NAMALWA (cell line): Measurements from ENCODE around the gene REST.
A peak's percentile ranks its signal among the peaks of the same experiment; 100 is the strongest.
"Not testable (repeated sequence)": the region's sequence is repeated elsewhere in the genome, so short reads cannot be mapped to it uniquely, and the experiment has no call there.

Source experiments
- DNase-seq: peaks from one replicate; pipeline ENCODE4 v3.0.0-alpha.2; 2015; ENCODE audit warnings: low spot score

REST gene, protein sequence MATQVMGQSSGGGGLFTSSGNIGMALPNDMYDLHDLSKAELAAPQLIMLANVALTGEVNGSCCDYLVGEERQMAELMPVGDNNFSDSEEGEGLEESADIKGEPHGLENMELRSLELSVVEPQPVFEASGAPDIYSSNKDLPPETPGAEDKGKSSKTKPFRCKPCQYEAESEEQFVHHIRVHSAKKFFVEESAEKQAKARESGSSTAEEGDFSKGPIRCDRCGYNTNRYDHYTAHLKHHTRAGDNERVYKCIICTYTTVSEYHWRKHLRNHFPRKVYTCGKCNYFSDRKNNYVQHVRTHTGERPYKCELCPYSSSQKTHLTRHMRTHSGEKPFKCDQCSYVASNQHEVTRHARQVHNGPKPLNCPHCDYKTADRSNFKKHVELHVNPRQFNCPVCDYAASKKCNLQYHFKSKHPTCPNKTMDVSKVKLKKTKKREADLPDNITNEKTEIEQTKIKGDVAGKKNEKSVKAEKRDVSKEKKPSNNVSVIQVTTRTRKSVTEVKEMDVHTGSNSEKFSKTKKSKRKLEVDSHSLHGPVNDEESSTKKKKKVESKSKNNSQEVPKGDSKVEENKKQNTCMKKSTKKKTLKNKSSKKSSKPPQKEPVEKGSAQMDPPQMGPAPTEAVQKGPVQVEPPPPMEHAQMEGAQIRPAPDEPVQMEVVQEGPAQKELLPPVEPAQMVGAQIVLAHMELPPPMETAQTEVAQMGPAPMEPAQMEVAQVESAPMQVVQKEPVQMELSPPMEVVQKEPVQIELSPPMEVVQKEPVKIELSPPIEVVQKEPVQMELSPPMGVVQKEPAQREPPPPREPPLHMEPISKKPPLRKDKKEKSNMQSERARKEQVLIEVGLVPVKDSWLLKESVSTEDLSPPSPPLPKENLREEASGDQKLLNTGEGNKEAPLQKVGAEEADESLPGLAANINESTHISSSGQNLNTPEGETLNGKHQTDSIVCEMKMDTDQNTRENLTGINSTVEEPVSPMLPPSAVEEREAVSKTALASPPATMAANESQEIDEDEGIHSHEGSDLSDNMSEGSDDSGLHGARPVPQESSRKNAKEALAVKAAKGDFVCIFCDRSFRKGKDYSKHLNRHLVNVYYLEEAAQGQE

DNA sequence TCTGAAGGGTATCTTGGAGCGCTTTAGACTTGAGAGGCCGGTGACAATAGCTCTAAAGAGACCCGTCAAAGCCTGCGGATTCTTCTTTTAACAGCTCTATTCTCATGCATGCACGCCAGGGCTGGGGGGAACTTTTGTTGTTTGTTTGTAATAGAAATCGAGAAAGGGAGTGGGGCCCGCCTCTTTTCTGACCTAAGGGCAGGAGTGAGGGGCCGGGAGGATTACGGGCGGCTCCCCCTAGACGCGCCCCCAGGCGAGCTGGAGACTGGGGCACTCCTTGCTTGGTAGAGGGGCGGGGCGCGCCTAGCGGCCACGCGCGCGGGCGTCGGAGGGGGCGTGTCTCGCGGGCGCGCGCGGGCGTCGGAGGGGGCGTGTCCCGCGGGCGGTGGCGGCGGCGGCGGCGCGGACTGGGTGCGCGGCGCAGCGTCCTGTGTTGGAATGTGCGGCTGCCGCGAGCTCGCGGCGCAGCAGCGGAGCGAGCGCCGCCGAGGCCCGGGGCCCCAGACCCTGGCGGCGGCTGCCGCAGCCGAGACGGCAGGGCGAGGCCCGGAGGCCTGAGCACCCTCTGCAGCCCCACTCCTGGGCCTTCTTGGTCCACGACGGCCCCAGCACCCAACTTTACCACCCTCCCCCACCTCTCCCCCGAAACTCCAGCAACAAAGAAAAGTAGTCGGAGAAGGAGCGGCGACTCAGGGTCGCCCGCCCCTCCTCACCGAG is at the start of gene REST:
TSS of gene REST (plus strand) at position 412 of the 717 bp plus-strand sequence. CDS start 2,739 bp downstream, outside the sequence.
- DNase-seq: peak; percentile 82

DNA sequence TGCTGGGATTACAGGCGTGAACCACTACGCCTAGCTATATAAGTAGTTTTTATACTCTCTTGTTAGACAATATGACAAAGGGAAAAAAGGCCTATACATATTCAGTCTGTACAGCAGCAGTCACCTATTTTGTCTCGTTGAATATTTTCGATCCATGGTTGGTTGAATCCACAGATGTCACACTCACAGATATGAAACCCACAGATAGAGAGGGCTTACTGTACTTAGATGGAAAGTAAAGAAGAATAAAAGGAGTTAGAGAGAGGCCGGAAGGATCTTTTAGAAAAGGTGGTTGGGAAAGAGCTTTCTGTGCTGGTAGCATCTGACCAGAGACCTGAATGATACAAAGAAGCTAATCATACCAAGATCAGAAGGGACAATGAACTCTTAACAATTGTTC is 47.9 kb upstream of the REST start:
- DNase-seq: no peak

DNA sequence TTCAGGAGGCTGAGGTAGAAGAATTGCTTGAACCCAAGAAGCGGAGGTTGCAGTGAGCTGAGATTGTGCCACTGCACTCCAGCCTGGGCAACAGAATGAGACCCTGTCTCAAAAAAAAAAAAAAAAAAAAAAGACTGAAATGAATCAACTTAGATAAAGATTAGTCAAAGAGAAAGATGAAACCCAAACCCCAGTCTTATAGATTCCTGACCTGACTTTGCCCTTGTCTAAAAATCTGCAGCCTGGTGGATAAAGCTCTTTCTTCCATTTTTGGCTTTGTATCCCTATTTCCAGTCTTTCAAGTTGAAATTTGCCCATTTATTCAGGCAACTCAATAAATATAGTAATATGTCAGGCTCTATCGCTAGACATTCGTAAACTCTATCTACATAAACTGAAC is 46.9 kb upstream of the REST start:
- no peak for DNase-seq

DNA sequence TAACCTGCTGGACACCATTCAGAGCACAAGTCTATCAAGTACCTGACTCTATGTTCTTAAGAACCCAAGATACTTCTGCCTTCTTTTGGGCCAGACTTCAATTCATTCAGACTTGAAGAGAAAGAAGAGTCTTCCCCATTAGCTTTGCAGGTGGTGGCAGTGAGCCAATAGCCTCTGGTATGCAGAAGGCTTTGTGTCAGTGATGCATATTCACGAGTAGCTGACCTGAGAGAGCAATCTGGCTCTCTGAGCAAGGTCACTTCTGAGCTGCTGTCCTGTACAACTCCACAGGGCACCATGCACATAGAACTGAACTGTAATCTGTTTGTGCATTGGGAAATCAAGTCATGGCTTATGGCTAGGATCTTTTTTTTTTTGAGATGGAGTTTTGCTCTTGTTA is 46.3 kb upstream of the REST start:
- DNase-seq: peak; percentile 15

DNA sequence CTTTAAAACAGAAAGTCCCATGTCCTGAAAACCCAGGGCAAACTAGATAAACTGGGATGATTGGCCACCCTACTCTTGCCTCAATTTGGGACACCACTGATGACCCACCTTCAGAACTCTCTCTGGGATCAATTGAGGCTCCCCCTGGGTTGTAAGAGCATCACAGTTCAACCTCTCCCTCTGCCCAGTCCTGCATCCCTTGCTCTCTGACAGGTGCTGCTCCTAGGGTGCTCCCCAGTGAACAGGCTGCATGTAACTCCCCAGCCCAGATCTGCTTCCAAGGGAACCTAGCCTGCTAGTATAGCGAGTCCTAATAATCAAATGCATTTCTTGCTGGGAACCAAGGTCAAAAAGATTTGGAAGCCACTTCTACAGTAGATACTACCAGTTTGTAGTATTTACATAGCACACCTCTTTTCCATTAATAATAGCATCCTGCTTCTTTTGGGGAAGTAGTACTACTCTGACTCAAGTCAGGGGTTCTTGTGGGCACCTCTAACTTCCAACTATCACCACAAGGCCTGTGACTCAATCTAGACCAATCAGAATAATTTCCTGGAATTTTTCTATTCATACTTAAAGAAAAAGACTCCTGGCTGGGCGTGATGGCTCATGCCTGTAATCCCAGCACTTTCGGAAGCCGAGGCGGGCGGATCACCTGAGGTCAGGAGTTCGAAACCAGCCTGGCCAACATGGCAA is 44.1 kb upstream of the REST start:
- DNase-seq: no peak

DNA sequence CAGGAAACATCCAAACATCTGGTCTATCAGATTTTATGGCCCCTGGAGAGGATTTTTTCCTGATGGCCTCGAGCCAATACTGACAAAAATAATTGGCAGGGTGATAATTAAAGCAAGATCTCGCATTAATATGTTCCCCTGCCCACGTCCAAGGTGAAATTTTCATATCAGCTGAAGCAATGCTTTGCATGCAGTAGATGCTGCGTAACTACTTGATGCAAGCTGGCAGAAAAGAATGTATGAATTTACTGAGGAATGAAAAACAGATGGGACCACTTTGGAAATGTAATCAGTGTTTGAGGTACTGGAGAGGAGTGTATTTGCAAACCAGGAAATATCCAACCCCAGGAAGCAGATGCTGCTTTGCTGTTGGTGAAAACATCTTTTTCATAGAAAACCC is 36.8 kb upstream of the REST start:
- DNase-seq: no peak

DNA sequence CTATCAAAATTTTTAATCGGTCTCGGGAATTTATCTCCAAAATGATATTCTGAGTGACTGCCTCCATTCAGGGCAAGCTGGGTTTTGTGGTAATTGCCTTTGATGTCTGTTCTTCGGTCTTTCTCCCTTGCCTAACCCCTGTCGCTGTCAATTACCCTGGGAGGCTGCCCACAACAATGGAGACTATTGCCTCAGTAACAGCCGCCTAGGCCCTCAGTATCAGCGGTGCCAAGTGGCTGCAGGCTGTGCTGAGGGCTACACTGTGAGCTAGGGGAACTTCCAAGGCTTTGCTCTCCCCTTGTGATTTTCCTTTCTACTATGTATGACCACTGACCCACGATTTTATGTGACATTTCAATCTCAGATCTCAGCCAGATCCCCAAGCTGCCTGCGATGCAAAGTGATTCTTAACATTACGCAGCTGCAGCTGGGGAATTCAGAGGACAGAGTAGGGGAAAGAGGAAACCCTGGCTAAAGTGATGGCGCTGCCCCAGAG is 36.3 kb upstream of the REST start:
- DNase-seq: no peak

DNA sequence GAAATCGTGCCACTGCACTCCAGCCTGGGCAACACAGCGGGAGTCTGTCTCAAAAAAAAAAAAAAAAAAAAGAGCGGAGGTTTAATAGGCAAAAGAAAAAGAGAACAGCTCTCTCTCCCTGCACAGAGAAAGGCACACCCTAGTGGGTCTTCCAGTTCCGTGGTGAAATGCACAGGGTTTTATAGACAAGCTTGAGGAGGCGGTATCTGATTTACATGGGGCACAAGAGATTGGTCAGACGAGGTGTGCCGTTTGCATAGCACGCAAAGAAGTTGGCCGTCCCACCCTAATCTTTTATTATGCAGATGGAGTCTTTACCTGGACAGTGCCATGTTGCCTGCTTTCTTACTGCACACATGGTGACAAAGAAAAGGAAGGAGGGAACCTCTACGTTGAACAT is 33.5 kb upstream of the REST start:
- DNase-seq: no peak

DNA sequence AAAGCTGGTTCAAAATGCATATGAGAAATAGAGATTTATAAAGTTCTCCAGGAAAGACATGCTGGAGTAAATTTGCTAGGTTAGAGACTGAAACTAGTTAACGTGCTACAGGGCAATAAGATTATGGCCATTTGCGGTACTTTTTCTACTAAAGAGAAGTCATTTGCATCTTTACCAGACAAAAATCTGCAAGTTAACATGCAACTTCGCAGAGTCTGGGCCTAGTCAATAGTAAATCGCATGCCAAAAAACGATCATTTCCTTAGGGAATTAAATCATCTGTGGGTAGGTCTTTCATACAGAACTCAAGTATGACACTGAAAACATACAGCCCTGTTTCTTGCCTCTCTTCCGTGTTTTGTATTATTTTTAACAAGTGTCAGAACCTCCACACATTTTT is 32.8 kb upstream of the REST start:
- no peak for DNase-seq

DNA sequence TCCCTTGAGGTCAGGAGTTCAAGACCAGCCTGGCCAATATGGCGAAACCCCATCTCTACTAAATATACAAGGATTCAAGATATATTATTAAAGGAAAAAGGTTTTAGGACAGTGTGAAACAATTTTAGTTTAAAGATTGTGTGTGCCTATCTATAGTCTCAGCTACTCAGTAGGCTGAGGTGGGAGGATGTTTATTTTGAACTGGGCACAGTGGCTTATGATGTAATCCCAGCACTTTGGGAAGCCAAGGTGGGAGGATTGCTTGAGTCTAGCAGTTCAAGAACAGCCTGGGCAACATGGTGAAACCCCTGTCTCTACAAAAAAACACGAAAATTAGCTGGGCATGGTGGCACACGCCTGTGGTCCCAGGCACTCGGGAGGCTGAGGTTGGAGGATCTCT is 31.4 kb upstream of the REST start:
- no peak for DNase-seq

DNA sequence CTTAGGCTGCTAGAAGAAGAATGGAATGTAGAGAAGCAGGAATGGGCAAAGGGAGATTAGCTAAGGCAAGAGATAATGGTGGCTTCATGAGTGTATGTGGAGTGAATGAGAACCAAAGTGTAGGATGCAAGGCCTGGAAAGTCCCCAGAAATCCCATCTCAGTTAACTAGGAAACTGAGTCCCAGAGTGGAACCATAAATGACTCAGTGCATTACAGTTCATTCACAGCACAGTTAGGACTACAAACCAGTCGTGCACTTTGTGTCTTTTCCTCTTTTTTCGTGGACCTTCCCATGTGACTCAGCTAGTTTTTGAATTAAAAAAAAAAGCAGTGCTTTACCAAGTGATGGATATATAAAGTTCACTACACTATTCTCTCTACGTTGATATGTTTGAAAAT is 27.7 kb upstream of the REST start:
- DNase-seq: no peak

DNA sequence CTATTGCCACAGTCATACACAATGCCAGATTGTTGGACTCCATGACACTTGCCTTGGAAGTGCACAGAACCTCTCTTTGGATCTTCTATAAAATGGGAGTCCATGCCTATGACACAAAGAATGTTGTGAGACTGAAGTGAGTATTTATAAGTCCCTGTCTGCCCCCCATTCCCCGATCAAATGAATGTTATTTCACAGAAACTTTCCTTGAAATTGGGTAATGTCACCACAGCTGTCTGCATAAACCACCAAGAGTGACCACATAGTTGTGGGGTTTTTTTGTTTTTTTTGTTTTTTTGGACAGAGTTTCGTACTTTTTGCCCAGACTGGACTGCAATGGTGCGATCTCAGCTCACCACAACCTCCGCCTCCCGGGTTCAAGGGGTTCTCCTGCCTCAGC is 27.1 kb upstream of the REST start:
- no peak for DNase-seq

DNA sequence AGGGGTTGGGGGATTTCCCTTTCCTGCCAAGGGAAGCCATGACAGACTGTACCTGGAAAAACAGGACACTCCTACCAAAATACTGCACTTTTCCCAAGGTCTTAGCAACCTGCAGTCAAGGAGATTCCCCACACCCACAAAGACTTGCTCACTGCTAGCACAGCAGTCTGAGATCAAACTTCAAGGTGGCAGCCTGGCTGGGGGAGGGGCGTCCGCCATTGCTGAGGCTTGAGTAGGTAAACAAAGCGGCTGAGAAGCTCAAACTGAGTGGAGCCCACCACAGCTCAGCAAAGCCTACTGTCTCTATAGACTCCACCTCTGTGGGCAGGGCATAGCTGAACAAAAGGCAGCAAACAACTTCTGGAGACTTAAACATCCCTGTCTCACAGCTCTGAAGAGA is 23.2 kb upstream of the REST start:
- not testable (repeated sequence) for DNase-seq

DNA sequence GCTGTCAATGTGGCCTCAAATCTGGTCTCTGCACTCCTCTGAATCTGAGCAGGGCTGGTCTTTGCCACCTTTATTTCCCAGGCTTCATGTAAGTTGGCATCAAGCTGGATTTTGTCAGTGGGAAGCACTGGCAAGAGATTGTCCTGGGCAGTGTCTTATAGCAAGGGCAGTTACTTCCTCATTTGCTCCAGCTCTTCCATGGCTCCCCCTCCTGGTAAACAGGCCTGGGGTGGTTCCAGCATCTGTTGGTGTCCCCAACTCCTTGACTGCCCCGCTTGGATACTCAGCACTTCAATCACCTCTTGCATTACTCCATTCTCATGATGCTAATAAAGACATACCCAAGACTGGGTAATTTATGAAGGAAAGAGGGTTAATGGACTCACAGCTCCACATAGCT is 15.0 kb upstream of the REST start:
- DNase-seq: no peak

DNA sequence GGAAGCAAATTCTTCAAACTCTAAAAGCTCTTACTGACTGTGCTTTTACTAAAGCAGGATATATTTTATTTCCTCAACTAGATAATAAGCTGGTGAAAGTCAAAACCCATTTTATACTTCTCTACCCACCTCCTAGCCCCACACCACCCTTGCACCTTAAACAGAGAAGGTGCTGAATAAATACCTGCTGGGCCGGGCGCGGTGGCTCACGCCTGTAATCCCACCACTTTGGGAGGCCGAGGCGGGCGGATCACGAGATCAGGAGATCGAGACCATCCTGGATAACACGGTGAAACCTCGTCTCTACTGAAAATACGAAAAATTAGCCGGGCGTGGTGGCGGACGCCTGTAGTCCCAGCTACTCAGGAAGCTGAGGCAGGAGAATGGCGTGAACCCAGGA is 9.9 kb upstream of the REST start:
- DNase-seq: not testable (repeated sequence)

DNA sequence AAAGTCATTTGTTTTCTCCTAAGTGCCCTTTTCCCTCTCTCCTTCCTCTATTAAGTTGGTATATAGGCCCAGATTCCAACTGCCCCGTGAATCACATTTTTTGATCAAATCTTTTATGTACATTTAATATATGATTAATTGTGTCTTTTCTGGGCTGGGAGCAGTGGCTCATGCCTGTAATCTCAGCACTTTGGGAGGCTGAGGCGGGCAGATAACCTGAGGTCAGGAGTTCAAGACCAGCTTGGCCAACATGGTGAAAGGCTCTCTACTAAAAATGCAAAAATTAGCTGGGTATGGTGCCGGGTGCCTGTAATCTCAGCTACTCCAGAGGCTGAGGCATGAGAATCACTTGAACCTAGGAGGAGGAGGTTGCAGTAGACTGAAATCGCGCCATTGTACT is 7.5 kb upstream of the REST start:
- not testable (repeated sequence) for DNase-seq

DNA sequence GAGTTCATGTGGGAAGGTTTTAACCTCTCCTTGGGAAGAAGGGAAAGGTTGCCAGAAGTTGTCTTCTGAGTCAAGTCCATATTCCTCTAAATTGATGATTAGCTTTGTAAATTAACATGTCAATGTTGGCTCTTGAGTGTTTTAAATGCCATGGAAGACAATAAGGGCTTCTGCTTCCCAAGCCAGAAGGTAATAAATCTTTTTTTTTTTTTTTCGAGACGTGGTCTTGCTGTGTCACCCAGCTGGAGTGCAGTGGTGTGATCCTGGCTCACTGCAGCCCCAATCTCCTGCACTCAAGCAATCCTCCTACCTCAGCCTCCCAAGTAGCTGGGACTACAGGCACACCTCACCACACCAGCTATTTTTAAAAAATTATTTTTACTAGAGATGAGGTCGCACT is 5.0 kb upstream of the REST start:
- no peak for DNase-seq

DNA sequence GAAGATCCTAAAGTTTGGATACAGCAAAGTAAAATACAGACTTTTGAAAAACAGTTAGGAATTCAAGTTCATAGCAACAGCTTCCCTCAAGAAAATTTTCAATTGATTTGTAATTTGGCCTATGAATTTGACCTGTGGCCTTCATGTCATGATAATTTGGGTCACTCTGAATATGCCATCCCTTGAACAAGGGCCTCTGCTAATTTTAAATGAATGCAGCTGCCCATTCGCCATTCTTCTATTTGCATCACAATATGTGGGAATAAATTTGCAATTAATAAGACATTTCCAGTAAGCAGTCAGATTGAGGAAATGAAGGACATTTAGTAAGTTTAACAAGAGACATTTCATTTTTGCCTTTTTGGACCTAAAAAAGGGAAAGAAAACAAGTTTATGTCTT is 1.9 kb upstream of the REST start:
- no peak for DNase-seq

DNA sequence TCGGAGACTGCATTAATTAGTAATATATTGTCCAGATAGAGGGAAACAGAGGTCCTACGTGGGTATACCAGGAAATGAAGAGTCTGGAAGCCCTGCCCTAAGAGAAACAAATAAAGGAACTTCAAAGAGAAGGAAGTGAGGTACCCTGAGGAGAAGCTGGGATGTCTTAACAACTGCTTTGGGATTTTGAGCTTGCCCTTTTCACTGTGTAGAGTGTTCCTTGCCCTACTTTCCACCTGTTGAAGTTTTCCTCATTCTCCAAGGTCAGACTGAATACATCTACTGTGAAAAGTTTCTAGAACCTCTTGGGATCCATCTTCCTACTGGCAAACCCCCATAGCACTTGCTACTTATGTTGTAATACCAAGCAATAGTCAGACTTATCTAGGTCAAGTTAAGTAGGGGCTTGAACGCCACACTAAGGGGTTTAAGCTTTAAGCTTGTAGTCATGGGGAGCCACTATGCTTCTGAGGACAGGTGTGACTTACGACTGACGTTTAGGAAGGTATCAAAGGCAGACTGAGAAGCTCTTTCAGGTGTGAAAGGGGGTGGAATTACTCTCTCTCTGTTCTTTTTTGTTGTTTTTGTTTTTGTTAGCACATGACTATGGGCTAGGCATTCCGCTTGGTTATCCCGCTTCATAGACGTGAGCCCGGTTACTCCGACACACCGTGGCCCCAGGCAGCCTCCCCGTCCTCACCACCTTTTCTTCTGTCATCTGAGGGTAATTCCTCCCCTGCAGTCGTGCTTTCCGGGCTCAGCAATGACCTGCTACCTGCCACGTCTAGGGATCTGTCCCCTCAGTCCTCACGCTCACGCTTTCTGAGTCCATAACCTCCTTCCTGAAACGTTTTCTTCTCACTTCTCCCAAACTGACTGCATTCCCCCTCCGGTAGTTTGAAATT is 959 bp upstream of the REST start:
- DNase-seq: peak; percentile 25
